ENCODE results near the gene PAFAH1B2. TPM values are rescaled to one million over a fixed set of nuclear protein-coding genes. Genes with fewer than 3 reads are reported as not detected.
"Not testable (repeated sequence)": the region's sequence is repeated elsewhere in the genome, so short reads cannot be mapped to it uniquely, and the experiment has no call there.

The PAFAH1B2 gene
- polyA plus RNA-seq, 1 experiment: 51.2 TPM

DNA sequence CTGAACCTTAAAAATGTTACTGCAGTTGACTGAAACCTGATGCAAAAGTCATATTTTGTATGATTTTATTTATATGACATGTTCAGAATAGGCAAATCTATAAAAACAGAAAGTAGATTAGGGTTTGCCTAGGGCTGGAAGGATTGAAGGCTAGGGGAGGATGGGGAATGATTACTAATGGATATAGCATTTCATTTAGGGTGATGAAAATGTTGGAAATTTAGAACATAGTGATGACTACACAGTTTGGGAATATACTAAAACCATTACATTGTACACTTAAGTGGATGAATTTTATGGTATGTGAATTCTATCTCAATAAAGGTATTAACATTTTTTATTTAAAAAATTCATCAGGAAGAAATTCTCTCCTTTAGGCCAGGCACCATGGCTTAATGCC lies 22.9 kb upstream of the PAFAH1B2 start:
- TF ChIP-seq, protein P1, sequence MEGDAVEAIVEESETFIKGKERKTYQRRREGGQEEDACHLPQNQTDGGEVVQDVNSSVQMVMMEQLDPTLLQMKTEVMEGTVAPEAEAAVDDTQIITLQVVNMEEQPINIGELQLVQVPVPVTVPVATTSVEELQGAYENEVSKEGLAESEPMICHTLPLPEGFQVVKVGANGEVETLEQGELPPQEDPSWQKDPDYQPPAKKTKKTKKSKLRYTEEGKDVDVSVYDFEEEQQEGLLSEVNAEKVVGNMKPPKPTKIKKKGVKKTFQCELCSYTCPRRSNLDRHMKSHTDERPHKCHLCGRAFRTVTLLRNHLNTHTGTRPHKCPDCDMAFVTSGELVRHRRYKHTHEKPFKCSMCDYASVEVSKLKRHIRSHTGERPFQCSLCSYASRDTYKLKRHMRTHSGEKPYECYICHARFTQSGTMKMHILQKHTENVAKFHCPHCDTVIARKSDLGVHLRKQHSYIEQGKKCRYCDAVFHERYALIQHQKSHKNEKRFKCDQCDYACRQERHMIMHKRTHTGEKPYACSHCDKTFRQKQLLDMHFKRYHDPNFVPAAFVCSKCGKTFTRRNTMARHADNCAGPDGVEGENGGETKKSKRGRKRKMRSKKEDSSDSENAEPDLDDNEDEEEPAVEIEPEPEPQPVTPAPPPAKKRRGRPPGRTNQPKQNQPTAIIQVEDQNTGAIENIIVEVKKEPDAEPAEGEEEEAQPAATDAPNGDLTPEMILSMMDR (IDR thresholded peaks at IDR 0.05; ENCODE audit: insufficient read depth, low read depth, low read length): no peak
- CTCF ChIA-PET: interaction anchor here (1.1 kb wide), 1 partner anchor 111 kb away, joined by 3 read pairs; the partner anchor contains the start of genes PCSK7 and RNF214
- POLR2A ChIA-PET: no interaction called here
- H3K4me3 ChIP-seq (ENCODE audit: low read depth, low read length): no peak overlapping the region
- H3K27me3 ChIP-seq (ENCODE audit: control insufficient read depth, insufficient read depth, low read length): 0 out of 2 replicates have a peak, but pooled peaks cover 2% of the 10 kb centered on the region
- no peaks in the 10 kb centered on the region for H3K36me3 ChIP-seq (ENCODE audit: control insufficient read depth, insufficient read depth, low read length)
- DNase-seq (ENCODE audit: low read depth): no peak

DNA sequence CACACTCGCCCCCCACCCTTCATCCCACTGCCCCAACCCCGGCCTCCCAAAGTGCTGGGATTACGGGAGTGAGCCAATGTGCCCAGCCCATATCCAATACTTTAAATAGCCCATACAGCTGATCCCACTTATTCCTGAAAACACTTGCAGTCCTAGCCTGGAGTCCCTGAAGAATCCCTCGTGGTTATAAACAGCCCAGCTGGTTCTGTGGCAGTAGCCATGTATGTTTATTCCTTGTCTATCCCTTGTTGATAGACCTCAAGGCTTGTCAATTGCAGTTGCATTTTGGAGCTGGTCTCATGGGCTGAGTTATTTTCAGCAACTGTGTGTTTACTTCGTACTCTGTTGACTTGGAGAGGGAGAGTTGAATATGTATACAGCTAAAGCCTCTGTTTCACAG lies 21.5 kb upstream of the PAFAH1B2 start:
- ChIA-PET CTCF (interaction anchor here (0.6 to 2.2 kb wide), 6 partner anchors 11 to 50 kb away, joined by 3 to 13 read pairs (median 3); partner anchors contain the start of genes PAFAH1B2 and SIK3), POLR2A (no interaction called here)
- H3K4me3 ChIP-seq (ENCODE audit: low read depth, low read length): no peak overlapping the region
- H3K36me3 ChIP-seq (ENCODE audit: control insufficient read depth, insufficient read depth, low read length): no peaks in the 10 kb centered on the region
- peaks cover 5% of the 10 kb centered on the region for H3K27me3 ChIP-seq (ENCODE audit: control insufficient read depth, insufficient read depth, low read length)
- no peak for DNase-seq (ENCODE audit: low read depth)
- TF ChIP-seq, protein P1 (IDR thresholded peaks at IDR 0.05; ENCODE audit: insufficient read depth, low read depth, low read length): no peak

DNA sequence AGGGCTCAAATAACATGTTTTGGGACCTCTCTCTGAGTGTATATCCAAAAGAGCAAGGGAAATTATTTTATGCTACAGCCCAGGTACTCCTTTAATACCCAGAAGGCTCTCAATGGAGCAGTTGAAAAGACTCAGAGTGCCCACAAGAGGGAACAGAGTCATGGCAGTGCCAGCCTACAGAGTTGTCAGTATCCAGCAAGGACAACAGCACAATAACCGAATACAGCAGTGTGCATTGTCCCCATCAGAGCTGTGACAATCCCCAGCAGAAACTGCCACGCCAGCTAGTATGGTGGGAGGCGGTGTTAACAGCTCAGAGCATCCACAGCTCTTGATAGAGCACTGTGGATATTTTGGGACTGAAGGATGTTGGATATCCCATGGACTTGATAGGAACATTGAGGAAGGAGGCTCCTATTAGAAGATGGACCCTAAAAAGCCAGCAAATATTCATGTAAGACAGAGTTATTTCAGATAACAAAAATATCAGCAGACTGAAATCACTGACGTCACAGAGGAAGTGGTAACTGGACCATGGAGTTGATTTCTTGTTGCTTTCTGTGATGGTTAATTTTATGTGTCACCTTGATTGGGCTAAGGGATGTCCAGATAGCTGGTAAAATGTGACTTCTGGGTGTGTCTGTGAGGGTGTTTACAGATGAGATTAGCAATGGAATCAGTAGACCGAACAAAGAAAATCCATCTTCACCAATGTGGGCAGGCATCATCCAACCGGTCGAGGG lies 17.7 kb upstream of the PAFAH1B2 start:
- CTCF ChIA-PET: interaction anchor here (1.3 to 1.5 kb wide), 2 partner anchors 96 to 98 kb away, joined by 3 read pairs; no protein-coding TSS in a partner anchor
- TF ChIP-seq, protein P1 (IDR thresholded peaks at IDR 0.05; ENCODE audit: insufficient read depth, low read depth, low read length): no peak
- POLR2A ChIA-PET: no interaction called here
- Histone ChIP-seq H3K36me3 (ENCODE audit: control insufficient read depth, insufficient read depth, low read length) (no peaks in the 10 kb centered on the region), H3K27me3 (ENCODE audit: control insufficient read depth, insufficient read depth, low read length) (peaks cover 5% of the 10 kb centered on the region), H3K4me3 (ENCODE audit: low read depth, low read length) (no peak overlapping the region)
- DNase-seq (ENCODE audit: low read depth): no peak

DNA sequence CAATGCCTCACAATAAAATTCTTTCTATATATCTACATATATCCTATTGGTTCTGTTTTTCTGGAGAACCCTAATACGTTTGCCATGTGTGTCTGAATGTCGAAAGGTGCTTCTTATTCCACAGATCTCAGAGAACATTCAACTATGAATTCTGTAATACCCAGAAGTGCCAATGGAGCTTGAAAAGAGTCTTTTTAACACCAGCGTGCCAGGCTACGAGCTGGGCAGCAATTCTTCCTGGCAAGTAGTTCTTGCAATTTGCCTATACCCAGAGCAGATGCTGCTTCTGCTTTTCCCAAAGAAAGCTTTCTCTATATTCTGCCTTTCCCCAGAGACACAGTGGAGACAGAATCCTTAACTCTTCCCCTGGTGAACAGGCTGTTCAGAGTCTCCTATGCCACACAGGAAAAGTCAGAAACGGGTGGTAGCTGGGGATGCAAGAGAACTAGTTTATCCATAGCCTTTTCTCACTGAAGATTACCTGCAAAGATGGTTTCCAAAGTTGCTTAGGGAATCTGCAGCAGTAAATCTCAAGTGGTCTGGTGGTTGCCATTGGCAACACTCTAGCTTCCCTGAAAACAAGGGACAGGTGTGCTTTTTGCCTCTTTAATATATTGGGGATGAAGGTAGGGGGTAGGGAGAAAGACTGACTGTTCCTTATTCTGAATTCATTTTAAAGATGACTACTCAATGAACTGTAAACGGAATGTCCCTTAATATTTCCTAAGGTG lies 16.8 kb upstream of the PAFAH1B2 start:
- DNase-seq (ENCODE audit: low read depth): no peak
- H3K27me3 ChIP-seq (ENCODE audit: control insufficient read depth, insufficient read depth, low read length): peaks cover 5% of the 10 kb centered on the region
- CTCF ChIA-PET: interaction anchor here (1.2 to 1.3 kb wide), 2 partner anchors 21 to 95 kb away, joined by 3 read pairs; no protein-coding TSS in a partner anchor
- TF ChIP-seq, protein P1 (IDR thresholded peaks at IDR 0.05; ENCODE audit: insufficient read depth, low read depth, low read length): no peak
- H3K36me3 ChIP-seq (ENCODE audit: control insufficient read depth, insufficient read depth, low read length): no peaks in the 10 kb centered on the region
- no peak overlapping the region for H3K4me3 ChIP-seq (ENCODE audit: low read depth, low read length)
- POLR2A ChIA-PET: interaction anchor here (0.6 kb wide), 1 partner anchor 63 kb away, joined by 3 read pairs; no protein-coding TSS in a partner anchor

DNA sequence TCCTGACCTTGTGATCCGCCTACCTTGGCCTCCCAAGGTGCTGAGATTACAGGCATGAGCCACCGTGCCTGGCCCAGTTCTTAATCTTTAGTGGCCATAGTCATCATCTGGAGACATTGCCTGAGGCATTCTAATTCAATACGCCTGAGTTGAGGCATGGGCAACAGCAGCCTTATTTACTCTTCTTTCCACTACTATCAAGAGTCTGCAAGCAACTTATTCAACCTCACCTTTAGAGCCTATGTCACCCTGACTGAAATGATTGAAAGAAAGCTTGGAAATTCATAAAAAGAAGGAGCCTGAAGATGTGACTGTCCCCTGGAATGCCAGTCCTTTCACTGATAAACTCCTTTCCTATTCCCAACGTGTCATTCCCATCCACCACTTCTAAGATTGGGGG lies 15.8 kb upstream of the PAFAH1B2 start:
- ChIA-PET CTCF (interaction anchor here (1.2 kb wide), 1 partner anchor 22 kb away, joined by 3 read pairs; no protein-coding TSS in a partner anchor), POLR2A (no interaction called here)
- DNase-seq (ENCODE audit: low read depth): no peak

DNA sequence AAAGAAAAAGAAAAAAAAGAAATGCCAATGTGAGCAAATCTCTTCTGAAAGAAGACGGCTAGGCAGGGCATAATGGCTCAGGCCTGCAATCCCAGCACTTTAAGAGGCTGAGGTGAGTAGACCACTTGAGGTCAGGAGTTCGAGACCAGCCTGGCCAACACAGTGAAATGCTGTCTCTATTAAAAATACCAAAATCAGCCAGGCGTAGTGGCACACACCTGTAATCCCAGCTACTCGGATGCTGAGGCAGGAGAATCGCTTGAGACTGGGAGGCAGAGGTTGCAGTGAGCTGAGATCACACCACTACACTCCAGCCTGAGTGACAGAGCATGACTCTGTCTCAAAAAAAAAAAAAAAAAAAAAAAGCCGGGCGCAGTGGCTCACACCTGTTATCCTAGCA lies 13.7 kb upstream of the PAFAH1B2 start:
- H3K27me3 ChIP-seq (ENCODE audit: control insufficient read depth, insufficient read depth, low read length); CTCF ChIA-PET; H3K36me3 ChIP-seq (ENCODE audit: control insufficient read depth, insufficient read depth, low read length); H3K4me3 ChIP-seq (ENCODE audit: low read depth, low read length); DNase-seq (ENCODE audit: low read depth); POLR2A ChIA-PET: not testable (repeated sequence)

More for the DNA sequence above, 15.8 kb upstream of the PAFAH1B2 start:
- Histone ChIP-seq H3K4me3 (ENCODE audit: low read depth, low read length) (no peak overlapping the region), H3K27me3 (ENCODE audit: control insufficient read depth, insufficient read depth, low read length) (peaks cover 5% of the 10 kb centered on the region), H3K36me3 (ENCODE audit: control insufficient read depth, insufficient read depth, low read length) (no peaks in the 10 kb centered on the region)
- TF ChIP-seq, protein P1 (IDR thresholded peaks at IDR 0.05; ENCODE audit: insufficient read depth, low read depth, low read length): no peak
